ENCODE measurements around the gene CD53.

GRCh38 chr1:110877776-110878175, 4.8 kb downstream of the CD53 start:
- TF ChIP-seq TCF7L2 (IDR thresholded peaks at IDR 0.05; ENCODE audit: low read depth, low read length) = no peak
- TF ChIP-seq POLR2AphosphoS5 (IDR thresholded peaks at IDR 0.05; ENCODE audit: low read depth, low read length) = no peak
- no peak for TF ChIP-seq CTCF (IDR thresholded peaks at IDR 0.05)
